GM08714 (cell line): ENCODE measurements around the gene HENMT1.
"Not testable (repeated sequence)": the region's sequence is repeated elsewhere in the genome, so short reads cannot be mapped to it uniquely, and the experiment has no call there.

ENCODE experiments used
- H3K4me3 ChIP-seq: fragments of 200-500 bp; sonication (Bioruptor generic); 2 replicates; pipeline ENCODE4 v1.5.1; 2014; ENCODE audit warnings: mild to moderate bottlenecking, low read length, inconsistent platforms
- ZNF274 ChIP-seq: IDR thresholded peaks from 2 replicates; pipeline ENCODE4 v1.6.1; 2012; ENCODE audit warnings: mild to moderate bottlenecking, low read depth, low read length

Gene HENMT1

DNA sequence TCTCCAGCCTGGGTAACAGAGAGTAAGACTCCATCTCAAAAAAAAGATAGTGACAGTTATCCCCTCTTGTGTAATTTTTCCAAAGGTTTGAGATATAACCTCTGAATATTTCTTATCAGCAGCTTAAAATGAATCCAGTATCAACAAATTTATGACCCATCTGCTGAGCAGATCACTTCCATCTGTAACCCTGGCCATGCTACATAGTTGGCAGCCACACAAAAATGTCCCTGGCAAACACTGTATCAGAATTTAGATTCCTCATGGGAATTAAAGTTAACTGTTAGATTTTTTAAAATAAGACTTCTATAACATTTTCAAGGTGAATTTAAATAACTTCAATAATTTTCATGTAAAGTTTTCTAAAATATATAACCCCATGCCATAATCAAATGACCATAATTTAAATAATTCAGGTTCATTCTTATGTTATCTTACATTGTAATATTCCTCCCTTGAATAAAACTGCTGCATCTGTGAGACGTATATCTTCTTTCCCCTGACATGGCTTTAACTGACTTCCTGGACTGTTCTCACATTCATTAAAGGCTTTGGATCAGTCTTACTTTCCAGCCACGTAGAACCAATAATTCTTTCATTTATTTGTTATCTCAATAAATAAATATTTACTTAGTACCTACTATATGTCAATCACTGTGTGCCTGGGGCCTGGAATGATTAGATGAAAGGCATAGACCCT lies 25.9 kb upstream of the HENMT1 start:
- H3K4me3 ChIP-seq: no peak overlapping the region
- TF ChIP-seq ZNF274: no peak

DNA sequence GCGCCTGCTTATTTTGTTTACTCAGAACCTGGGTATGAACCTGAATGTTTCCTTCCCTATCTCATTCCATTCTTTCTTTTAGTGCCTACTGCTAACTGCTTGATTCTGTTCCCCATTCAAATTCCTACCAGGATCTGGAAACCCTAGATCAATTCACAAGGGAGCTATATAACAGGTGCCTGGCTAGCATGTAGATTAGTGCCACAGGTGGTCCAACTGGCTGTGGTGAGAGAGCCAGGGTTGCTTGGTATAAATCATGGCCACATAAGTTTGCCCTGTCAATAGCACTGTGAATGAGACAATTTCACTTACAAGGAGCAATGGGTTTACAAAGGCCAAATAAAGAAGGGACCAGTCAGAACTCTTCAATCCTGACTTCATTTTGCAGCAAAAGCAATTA lies 24.6 kb upstream of the HENMT1 start:
- no peak for TF ChIP-seq ZNF274
- no peak overlapping the region for H3K4me3 ChIP-seq

DNA sequence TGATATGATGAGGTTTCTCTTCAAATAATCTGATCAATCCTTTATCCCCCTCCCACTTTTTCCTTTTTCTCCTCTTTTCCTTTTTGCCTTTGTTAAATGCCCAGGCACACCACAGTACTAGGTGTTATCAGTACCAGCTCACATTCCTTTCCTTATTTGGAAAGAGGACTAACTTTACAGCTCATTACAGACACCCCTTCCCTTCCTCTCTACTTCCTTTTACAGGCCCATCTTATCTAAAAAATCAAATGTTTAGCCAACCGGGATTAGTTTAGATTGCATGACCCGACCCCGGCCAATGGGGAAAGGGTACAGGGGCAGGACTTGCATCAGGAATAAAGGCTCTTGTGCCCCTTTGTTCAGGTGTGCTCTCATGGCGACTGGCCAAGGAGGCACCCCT lies 20.8 kb upstream of the HENMT1 start:
- not testable (repeated sequence) for H3K4me3 ChIP-seq

DNA sequence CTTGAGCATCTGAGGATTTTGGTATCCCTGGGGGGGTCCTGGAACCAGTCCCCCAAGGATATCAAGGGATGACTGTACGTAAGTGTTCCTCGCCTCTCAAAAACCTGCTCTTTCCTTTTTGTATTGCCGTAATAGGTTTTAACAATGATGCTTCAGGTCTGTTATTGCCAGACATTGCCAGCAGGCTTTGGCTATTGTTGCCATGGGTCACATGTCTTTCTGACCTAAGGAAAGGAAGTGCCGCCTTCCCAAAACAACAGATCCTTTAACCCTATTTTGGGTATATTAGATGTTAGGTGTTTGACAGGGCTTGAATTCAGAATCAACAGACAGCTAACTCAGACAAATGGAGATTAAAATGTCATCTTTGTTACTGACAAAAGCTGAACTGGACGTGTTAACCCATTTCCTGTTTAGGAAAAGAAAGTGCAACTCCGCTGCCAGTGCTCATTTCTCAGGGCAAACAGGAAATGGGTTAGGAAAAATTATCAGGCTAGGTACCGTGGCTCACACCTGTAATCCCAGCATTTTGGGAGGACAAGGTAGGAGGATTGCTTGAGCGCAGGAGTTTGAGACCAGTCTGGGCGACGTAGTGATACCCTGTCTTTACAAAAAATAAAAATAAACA lies 18.8 kb upstream of the HENMT1 start:
- TF ChIP-seq ZNF274: no peak
- H3K4me3 ChIP-seq: no peak overlapping the region

DNA sequence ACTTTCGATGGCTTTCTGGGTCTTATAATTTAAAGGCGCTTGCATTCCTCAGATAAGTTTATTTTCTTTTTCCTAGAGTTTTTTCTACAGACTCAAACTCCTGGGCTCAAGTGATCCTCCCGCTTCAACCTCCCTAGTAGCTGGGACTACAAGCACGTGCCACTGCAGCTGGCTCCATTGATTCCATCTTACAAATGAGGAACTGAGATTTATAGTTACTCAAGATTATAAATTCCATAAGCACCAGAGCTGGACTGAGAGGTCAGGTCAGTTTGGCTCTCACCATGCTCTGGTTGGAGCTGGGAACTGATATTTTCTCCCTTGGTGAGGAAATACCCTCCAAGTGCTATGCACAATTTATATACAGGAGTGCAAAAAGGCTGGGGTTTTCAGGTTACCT lies 17.8 kb upstream of the HENMT1 start:
- H3K4me3 ChIP-seq: no peak overlapping the region
- TF ChIP-seq ZNF274: no peak

DNA sequence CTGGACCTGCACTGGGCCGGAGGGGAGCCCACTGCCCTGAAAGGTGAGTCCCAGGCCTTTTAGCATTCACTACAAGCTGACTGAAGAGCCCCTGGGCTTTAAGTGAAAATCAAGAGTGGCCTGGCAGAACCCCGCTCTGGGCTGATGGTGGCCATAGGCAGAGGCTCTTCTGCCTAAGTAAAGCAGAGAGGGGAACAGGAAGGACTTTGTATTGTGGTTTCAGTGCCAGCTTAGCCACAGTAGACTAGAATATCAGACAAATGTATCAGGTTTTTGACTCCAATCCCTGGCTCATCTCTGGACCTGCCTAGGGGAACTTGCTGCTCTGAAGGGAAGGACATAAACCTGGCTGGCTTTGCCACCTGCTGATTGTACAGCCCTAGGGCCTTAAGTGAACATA lies 10.2 kb upstream of the HENMT1 start:
- TF ChIP-seq ZNF274: no peak

DNA sequence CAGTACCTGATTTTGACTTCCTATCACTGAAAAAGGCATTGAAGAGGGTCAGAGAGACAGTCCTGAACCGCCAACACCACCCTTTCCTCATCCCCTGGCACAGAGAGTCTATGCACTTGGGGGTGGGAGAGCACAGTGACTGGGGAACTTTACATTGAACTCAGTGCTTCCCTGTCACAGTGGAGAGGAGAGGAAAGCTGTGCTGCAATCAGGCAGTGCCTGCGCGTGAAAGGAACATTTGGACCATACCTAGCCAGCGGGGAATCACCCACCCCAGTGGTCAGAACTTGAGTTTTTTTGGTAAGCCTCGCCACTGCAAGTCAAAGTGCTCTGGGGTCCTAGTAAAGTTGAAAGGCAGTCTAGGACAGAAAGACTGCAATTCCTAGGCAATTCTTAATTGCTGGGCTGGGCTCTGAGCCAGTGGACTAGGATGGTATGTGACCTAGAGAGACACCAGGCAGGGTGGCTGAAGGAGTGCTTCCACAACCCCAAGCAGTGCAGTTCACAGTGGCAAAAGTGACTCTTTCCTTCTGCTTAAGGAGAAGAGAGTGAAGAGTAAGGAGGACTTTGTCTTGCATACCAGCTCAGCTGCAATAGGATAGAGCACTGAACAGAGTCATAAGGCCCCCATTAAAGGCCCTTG lies 9.4 kb upstream of the HENMT1 start:
- no peak for TF ChIP-seq ZNF274

More for the DNA sequence above, 10.2 kb upstream of the HENMT1 start:
- no peak overlapping the region for H3K4me3 ChIP-seq

DNA sequence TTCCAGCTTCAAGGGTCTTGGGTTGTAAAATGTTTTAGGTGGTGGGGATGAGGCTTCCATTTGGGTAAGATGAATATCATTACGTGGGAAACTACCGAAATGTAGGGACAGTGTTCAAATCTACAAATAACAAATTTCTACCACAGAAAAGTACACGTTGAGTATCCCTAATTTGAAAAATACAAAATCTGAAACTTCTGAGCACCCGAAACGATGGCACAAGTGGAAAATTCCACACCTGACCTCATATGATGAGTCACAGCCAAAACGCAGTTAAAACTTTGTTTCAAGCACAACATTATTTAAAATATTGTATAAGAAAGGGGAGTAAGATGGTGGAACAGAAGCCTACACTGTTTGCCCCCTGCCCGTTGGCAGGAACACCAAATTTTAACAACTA lies 8.8 kb upstream of the HENMT1 start:
- no peak for TF ChIP-seq ZNF274
- no peak overlapping the region for H3K4me3 ChIP-seq

More for the DNA sequence above, 9.4 kb upstream of the HENMT1 start:
- no peak overlapping the region for H3K4me3 ChIP-seq

DNA sequence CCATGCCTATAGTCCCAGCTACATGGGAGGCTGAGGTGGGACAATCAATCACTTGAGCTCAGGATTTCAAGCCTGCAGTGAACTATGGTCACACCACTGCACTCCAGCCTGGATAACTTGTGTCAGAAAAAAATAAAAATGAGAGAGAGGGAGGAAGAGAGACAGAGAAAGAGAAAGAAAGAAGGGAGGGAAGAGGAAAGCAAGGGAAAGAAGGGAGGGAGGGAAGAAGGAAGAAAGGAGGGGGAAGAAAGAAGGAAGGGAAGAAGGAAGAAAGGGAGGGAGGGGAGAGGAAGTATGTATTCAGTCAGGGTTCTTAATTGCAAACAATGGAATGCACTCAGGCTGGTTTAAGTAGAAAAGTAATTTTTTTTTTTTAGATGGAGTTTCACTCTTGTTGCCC lies 7.9 kb upstream of the HENMT1 start:
- no peak for TF ChIP-seq ZNF274

DNA sequence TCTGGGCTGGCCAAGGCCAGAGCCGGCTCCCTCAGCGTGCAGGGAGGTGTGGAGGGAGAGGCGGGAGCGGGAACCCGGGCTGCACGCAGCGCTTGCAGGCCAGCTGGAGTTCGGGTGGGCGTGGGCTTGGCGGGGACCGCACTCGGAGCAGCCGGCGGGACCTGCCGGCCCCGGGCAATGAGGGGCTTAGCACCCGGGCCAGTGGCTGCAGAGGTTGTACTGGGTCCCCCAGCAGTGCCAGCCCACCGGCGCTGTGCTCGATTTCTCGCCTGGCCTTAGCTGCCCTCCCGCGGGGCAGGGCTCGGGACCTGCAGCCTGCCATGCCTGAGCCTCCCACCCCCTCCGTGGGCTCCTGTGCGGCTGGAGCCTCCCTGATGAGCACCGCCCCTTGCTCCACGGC lies 6.5 kb upstream of the HENMT1 start:
- not testable (repeated sequence) for H3K4me3 ChIP-seq

More for the DNA sequence above, 7.9 kb upstream of the HENMT1 start:
- H3K4me3 ChIP-seq: no peak overlapping the region

DNA sequence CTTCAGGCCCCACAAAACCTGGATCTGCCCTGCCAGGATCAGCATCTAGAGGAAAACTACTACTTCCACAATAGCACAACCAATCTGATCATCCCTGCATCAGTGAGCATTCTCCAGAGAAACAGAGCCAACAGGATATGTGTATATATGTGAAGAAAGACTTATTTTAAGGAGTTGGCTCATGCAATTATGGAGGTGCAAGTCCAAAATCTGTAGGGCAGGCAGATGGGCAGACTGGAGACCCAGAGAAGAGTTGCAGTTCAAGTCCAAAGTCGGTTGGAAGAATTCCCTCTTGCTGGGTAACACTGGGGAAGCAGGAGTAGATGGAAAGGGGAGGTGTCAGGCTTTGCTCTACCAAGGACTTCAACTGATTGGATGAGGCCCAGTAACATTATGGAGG lies 4.9 kb upstream of the HENMT1 start:
- no peak overlapping the region for H3K4me3 ChIP-seq
- no peak for TF ChIP-seq ZNF274

DNA sequence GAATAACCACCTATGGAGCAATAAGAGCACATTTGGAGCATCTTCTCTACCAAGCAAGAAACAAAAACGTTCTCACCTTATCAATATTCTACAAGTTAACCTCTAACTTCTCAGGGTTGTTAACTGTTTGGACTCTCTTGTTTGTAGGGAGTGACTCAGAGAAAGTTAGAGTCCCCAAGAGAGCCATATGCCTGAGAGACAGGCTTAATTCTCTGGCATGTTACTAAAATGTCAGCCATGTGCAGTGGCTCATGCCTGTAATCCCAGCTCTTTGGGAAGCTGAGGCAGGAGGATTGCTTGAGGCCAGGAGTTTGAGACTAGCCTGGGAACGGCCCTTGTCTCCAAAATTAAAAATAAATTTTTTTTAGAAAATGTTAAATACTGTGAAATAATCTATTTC lies 4.2 kb upstream of the HENMT1 start:
- no peak for TF ChIP-seq ZNF274

DNA sequence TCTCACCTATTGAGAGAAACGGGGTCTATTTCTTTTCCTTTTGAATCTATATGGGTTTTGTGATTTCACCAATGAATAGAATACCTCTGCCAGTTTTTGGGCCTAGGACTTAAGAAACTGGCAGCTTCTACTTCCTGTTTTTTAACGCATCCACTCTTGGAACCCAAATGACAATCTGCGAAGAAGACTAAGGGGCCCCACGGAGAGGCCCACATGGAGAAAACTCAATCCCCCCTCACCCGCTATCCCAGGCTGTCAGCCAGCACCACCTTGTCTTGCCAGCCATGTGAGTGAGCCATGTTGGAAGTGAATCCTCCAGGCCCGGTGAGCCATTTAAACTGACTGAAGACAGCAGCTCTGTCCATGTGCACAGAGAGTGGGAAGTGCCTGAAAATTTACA lies 3.6 kb upstream of the HENMT1 start:
- no peak overlapping the region for H3K4me3 ChIP-seq
- no peak for TF ChIP-seq ZNF274

More for the DNA sequence above, 4.2 kb upstream of the HENMT1 start:
- H3K4me3 ChIP-seq: no peak overlapping the region

DNA sequence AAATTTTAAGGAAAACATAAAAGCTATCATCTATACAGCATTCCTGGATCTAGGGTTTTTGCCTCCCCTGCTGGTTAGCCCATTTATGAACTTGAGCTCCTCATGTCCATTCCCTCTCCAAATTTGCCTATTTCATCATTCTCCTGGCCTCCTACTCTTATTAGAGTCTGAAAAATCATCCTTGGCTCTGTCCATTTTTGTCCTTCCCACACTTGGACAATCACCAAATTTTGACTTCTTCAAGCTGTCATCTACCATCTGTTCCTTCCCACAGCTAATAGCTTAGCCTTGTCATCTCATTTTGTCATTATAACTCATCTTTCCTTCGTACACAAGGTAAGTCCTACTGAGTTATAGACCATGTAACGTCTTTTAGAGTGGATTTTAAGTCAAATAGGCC lies 2.2 kb upstream of the HENMT1 start:
- no peak for TF ChIP-seq ZNF274
- no peak overlapping the region for H3K4me3 ChIP-seq

DNA sequence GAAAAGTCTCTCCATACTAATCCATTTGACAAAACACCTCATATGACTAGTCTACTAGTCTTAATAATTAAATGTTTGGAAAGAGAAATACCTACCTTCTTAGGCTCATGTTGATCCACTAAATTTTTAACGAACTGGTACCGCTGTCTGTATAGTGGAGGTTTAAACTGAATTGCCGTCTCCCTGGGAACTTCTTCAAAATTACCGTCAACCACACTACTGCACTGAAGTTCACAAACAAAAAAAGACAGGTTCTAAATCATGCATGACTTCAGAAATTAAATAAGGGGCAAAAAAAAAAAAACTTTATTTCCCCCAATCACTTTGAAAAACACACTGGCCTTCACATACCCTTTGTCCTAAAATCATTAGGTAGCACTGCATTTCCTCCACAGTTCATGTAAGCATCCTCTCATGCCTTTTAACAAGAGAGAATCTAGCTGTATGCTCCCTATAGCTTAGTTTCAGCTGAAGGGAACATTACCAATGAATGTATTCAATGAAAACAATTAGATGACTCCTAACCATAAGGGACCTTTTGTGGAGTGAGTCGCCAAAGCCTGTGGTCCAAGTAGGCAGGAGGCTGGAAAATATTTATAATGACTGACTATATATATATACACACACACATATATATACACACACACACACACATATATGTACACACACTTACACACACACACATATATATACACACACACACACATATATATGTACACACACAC lies 3.4 kb downstream of the HENMT1 start:
- TF ChIP-seq ZNF274: no peak
- no peak overlapping the region for H3K4me3 ChIP-seq
